Hepatocyte (in vitro differentiated cells): ENCODE data around the gene VASN.

Experiments used
- EZH2 ChIP-seq: fragments of 200-600 bp; sonication (generic); IDR thresholded peaks from 2 replicates; pipeline ENCODE4 v1.6.1; 2016; ENCODE audit warnings: antibody characterized with exemption, mild to moderate bottlenecking, borderline replicate concordance
- EZH2phosphoT487 ChIP-seq: fragments of 200-600 bp; sonication (generic); IDR thresholded peaks from one replicate; pipeline ENCODE4 v1.6.1; 2018; ENCODE audit warnings: antibody characterized with exemption, mild to moderate bottlenecking, low read depth, moderate library complexity; ENCODE audit not compliant: unreplicated experiment, severe bottlenecking
- TF ChIP-seq, protein P1 (sequence below): fragments of 200-600 bp; sonication (generic); IDR thresholded peaks from 2 replicates; pipeline ENCODE4 v1.5.1; 2016; ENCODE audit warnings: antibody characterized with exemption, mild to moderate bottlenecking; ENCODE audit not compliant: poor library complexity

- TF ChIP-seq, protein P1, sequence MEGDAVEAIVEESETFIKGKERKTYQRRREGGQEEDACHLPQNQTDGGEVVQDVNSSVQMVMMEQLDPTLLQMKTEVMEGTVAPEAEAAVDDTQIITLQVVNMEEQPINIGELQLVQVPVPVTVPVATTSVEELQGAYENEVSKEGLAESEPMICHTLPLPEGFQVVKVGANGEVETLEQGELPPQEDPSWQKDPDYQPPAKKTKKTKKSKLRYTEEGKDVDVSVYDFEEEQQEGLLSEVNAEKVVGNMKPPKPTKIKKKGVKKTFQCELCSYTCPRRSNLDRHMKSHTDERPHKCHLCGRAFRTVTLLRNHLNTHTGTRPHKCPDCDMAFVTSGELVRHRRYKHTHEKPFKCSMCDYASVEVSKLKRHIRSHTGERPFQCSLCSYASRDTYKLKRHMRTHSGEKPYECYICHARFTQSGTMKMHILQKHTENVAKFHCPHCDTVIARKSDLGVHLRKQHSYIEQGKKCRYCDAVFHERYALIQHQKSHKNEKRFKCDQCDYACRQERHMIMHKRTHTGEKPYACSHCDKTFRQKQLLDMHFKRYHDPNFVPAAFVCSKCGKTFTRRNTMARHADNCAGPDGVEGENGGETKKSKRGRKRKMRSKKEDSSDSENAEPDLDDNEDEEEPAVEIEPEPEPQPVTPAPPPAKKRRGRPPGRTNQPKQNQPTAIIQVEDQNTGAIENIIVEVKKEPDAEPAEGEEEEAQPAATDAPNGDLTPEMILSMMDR, result no peak
- TF ChIP-seq EZH2 (no peak), EZH2phosphoT487 (no peak)
These were observed 7.2 kb upstream of the VASN start for GRCh38 chr16:4364196-4365013.
